Hematopoietic multipotent progenitor cell treated with erythropoietin and hydrocortisone succinate and interleukin-3 and kit ligand, for 4 days (in vitro differentiated cells): ENCODE measurements around the gene JAKMIP2.
"Not testable (repeated sequence)": the region's sequence is repeated elsewhere in the genome, so short reads cannot be mapped to it uniquely, and the experiment has no call there.

Source experiments
- DNase-seq: peaks from one replicate; pipeline ENCODE4 v3.0.0-alpha.2; 2015

JAKMIP2 gene

GRCh38 chr5:147586832-147587231, 195.7 kb downstream of the JAKMIP2 start:
- DNase-seq, result no peak

GRCh38 chr5:147586221-147586620, 196.3 kb downstream of the JAKMIP2 start:
- no peak for DNase-seq

GRCh38 chr5:147582272-147582671, 200.3 kb downstream of the JAKMIP2 start:
- DNase-seq, result not testable (repeated sequence)

- not testable (repeated sequence) for DNase-seq
Observed at GRCh38 chr5:147580418-147580817, 202.1 kb downstream of the JAKMIP2 start.

GRCh38 chr5:147578228-147579024, 204.1 kb downstream of the JAKMIP2 start:
- DNase-seq, result peak; percentile 58

- DNase-seq, result peak; percentile 69
Observed at GRCh38 chr5:147576646-147577535, 205.6 kb downstream of the JAKMIP2 start.

- no peak for DNase-seq
Observed at GRCh38 chr5:147575598-147575997, 206.9 kb downstream of the JAKMIP2 start.

- no peak for DNase-seq
Observed at GRCh38 chr5:147573211-147573610, 209.3 kb downstream of the JAKMIP2 start.

- no peak for DNase-seq
Observed at GRCh38 chr5:147568710-147569406, 213.7 kb downstream of the JAKMIP2 start.

GRCh38 chr5:147567917-147568598, 214.5 kb downstream of the JAKMIP2 start:
- DNase-seq, result no peak

- DNase-seq, result peak; percentile 2
Observed at GRCh38 chr5:147565524-147565923, 217.0 kb downstream of the JAKMIP2 start.

- no peak for DNase-seq
Observed at GRCh38 chr5:147564124-147564486, 218.4 kb downstream of the JAKMIP2 start.

- no peak for DNase-seq
Observed at GRCh38 chr5:147563466-147564123, 218.9 kb downstream of the JAKMIP2 start.

GRCh38 chr5:147561435-147561834, 221.1 kb downstream of the JAKMIP2 start:
- no peak for DNase-seq

GRCh38 chr5:147560718-147561331, 221.7 kb downstream of the JAKMIP2 start:
- no peak for DNase-seq

- DNase-seq, result no peak
Observed at GRCh38 chr5:147559749-147560148, 222.8 kb downstream of the JAKMIP2 start.

- peak; percentile 80 for DNase-seq
Observed at GRCh38 chr5:147558826-147559225, 223.7 kb downstream of the JAKMIP2 start.

- DNase-seq, result no peak
Observed at GRCh38 chr5:147557876-147558745, 224.4 kb downstream of the JAKMIP2 start.

GRCh38 chr5:147555176-147555575, 227.4 kb downstream of the JAKMIP2 start:
- DNase-seq, result peak; percentile 60

- DNase-seq, result no peak
Observed at GRCh38 chr5:147554261-147554817, 228.2 kb downstream of the JAKMIP2 start.
